Activated CD4-positive, CD25-positive, alpha-beta regulatory T cell treated with anti-CD3 and anti-CD28 coated beads, Interleukin-2, amount 50 U/mL, for 24 hours (primary cell): Measurements from ENCODE around the gene MRPS25.

ENCODE experiments used
- ATAC-seq, 2 donors: fragments of 150-1000 bp; cut with Tn5 transposase; one replicate each; pipeline ENCODE4 v1.10.0; 2021; ENCODE audit warnings: mild to moderate bottlenecking in 1 of 2, moderate library complexity in 1 of 2

Gene MRPS25

DNA sequence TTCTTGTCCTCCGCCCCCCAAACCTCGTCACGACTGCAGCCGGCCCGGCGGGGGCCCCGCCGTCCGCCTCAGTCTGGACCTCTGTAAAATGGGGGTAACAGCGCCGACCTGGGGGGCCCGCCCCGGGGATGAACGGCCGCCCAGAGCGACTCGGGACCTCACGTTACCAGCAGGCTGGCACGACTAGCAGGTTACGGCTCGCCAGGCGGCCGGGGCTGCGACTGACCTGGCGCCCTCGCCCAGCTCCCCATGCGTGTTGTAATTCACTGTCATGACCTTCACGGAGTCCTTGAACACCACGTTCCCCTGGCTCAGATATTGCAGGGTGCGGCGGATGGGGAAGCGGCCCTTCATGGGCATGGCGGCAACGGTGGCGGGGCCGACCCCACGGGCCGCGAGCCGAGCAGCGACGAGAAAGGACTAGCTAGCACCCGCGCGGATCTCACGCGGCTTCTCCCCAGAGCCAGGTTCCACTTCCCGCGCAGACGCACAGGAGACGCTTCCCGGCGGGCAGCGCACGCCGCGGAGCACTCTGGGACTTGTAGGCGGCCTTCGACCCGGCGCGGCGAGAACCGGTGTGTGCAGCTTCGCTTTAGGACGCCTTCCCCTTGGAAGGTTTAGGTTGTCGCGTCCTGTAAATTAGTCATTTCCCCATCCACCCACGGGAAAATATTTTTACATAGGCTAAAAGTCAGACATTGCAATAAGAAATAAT, at the start of gene MRPS25:
TSS of gene MRPS25 (minus strand) at position 481 of the 715 bp plus-strand sequence. CDS start at position 360, 121 bp downstream.
- ATAC-seq: peak; percentile 98

DNA sequence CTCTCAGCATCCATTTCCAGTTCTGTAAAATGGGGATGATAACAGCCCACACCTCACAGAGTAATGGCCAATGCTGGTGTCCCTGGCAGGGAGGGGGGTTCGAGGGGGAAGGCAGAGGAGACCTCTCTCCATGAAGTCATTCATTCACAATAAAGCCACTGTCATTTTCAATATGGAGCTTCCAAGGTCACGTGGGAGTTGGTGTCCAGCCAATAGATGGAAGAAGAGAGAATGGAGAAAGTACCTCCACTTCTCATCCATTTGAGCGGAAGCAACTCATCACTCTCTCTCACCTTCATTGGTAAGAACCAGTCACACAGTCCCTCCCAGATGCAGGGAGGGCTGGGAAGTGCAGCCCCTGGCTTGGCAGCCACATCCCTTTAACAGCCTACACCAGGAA, 48.8 kb upstream of the MRPS25 start:
- ATAC-seq: no peak

DNA sequence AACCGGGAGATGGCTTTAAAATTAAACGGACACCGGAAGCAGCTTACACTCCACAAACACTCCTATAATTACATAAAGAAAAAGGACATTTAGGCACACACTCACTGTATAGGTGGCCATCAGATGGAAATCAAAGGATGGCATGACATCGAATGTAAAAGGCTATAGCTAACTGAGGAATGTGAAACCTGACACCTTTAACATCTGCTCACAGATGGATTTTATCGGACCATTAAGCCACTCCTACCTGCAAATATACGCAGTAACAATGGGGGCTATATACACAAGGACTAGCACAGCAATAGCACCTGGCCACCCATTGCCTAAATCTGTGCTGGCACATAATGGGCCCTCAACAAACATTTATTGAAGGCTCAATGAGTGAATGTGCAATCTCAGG, 48.4 kb upstream of the MRPS25 start:
- ATAC-seq: no peak

DNA sequence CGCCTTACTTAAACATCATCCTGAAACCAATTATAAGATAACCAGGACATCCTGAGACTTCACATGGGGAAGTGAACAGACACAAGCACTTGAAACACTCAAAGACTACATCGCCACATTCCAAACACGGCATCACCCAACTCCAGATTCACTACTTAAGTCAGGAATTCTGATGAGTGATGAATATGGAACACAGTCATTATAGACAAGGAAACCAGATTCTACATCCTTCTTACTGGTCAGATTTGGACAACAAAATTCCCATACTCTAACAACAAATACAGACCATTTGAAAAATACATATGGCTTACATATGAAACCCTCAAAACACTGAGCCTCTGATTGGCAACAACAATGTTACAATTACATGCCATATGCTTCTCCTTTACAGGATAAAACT, 46.9 kb upstream of the MRPS25 start:
- ATAC-seq: no peak

DNA sequence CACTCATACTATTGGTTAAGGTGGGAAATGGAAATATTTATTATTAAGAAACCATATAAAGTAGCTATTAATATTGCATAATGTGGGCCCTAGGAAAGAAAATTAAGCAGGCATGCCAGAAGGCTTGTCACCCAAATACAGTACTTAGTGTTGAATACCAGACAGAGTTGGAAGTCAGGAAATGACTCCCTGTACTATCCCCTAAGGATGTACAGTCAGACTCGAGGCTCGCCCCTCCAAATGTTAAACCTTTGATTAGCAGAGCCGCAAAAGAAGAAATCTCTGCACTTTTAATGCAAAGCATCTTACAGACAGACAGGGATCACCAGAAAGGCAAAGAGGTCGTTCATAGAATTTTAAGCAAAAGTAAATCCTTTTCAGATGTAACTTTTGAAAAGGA, 45.1 kb upstream of the MRPS25 start:
- no peak for ATAC-seq

DNA sequence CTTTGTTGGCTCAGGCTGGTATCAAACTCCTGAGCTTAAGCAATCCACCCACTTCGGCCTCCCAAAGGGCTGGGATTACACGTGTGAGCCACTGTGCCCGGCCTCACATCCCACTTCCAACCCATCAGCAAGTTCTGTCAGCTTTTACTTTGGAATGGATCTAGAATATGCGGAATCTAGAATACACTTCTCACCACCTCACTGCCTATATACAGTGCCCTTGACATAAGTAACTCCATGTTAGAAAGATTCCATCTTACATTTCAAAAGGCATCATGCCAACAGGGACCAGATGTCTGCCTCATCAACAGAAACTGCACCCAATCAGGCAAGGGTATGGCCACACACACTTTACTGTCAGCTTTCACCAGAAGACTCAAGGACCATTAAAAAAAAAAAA, 43.8 kb upstream of the MRPS25 start:
- ATAC-seq: no peak

DNA sequence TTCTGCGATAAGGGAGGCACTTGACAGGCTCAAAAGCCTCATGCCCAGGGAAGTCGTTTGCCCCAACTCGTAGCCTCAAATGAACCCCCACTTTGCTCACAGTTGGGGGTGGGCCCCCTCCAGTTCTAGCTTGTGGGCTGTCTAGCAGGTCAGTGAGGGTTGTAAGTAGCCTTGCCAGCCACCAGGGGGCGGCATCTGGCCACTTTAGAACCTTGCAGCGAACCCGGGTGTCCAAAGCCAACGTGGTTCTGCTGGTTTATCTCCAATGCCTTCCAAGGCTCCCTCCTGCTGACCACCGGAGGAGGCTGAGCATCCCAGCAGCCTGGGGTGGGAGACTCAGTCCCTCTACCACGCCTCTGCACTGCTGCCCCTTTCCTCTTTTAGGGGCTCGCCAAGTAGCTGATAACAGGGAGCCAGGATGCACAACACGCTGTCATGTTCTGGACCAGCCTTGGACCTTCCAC, 43.0 kb upstream of the MRPS25 start:
- peak; percentile 76 to 89 for ATAC-seq

DNA sequence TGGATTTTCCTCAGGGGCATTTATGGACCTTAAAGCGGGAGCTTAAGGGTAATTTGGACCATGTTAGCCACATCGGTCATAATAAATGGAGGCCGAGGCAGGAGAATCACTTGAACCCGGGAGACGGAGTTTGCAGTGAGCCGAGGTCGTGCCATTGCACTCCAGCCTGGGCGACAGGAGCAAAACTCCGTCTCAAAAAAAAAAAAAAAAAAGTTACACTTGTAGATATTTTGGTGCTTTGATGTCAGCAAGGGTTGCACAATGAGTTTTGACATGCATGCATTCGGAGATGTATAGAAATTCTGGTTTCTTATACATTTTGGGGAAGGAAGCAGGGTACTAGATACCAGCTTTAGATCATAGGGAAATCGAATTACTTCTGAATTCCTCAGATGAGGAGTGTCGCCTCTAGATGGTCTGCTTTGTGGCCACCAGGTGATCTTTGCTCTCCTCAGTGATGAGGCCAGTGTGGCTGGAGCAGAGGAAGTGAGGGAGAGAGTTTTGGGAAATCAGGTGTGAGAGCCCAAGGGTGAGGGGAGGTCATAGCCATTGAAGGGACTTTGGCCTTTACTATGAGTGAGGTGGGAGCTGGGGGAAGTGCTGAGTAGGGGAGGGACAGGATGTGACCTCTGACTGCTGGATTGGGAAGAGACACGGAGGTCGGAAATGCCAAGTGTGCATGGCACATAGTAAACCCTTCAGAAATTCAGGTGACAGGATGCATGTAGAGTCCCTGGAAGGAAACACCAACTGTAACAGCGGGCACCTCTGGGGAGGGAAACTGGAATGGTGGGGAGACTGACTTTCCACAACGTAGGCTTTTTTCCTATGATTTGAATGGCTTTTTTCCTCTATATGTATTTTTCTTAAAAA, 42.2 kb upstream of the MRPS25 start:
- no peak for ATAC-seq

DNA sequence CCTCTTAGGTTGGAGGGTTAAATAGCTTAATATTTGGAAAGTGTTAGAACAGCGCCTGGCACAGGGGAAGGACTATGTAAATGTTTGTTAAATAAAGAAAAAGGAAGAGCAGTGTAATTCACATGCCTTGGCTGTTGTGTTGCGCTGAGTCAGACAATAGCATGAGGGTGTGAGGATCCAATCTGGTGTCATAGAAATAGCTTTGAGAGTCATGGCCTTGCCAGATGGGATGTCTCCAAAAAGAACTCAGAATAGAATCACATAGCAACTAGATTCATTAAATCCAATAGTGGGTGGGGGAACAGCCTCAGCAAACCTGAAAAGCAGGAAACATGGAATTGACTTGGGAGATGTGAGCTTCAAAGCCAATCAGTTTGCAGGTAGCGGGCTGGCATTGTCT, 37.7 kb upstream of the MRPS25 start:
- no peak for ATAC-seq

DNA sequence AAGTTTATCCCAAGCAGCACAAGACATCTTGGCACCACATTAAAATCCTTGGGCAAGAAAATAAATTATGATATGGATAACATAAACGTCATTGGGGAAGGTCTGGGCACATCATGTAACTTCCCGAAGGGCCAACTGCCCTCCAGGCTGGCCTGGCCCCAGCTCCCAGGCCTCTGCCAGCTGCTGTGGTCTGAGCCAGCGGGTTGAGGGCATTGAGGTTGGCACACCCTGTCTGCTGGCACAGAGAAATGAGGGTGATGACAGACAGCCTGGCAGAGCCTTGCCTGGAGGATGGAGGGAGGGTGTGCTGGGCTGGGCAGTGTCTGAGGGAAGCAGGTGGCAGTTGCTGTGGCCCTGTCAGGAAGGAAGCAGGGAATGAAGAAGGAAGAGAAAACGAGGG, 37.1 kb upstream of the MRPS25 start:
- ATAC-seq: no peak

DNA sequence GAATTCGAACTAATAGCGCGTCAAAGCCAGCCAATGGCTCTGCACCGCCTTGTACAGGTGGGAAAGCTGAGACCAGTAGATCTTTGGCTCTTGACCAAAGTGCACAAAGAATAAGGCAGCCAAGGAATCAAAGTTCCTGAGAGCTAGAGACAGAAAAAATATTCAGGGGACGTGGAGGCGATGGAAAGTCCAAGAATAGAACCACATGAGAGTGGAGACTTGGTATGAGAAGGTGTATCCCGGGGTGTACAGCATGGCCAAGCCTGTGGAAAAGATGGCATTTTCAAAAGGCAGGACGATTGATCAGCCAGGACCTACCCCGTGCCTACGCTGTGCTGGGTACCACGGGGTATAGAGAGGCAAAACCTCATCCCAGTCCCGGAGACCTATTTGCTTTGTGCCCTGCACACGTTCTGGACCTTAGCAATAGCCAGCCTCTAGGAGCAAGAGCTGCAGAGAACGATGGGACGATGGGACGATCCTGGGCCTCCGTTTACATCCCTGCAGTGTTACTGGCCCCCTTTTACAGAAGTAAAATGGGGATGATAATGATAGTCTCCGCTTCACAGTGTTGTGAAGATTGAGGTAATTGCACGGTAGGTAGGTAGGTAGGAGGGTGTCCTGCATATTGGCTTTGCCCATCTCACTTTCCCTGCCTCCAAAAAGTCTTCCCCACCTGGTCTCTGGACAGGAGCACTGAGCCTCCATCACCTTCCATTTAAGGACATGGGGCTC, 34.4 kb upstream of the MRPS25 start:
- ATAC-seq: no peak

DNA sequence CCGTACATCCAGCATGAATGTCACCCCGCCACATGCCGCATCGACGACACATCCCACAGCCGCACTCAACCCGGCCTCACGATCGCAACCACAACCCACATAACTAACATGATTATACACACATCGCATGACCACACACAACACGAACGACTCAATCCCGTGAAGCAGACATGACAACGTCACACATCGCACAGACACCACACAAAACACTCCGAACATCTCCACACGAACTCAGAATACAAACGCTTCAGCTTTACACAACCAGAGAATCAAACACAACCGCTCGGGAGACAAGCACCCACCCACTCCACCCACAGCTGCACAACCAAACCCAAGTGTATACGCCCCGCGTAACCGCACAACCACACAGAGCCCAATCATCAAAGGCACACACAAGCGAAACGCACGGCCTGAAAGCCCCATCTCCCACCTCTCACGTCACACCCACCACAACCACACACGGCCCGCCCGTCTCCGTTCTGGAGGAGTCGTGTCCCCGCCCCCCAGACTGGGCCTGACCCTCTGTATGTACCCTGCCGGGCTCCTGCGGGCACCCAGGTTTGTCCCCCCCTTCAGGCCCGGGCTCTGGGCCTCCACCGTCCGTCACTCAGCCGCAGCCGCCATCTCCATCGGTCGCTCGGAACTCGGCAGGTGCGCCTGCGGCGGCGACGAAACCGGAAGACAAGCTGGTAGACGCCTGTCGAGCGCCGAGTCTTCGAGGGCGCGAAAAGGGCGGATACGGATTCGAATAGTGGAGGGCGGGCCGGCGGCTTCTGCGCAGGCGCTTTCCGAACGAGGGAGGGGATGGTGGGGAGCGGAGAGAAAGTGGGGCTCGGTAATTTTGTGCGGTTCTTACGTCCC, 33.6 kb upstream of the MRPS25 start, which contains the start of gene RBSN:
TSS of gene RBSN (minus strand) at position 646 of the 861 bp plus-strand sequence. CDS start 3,028 bp downstream, outside the sequence.
- peak; percentile 81 to 84 for ATAC-seq

DNA sequence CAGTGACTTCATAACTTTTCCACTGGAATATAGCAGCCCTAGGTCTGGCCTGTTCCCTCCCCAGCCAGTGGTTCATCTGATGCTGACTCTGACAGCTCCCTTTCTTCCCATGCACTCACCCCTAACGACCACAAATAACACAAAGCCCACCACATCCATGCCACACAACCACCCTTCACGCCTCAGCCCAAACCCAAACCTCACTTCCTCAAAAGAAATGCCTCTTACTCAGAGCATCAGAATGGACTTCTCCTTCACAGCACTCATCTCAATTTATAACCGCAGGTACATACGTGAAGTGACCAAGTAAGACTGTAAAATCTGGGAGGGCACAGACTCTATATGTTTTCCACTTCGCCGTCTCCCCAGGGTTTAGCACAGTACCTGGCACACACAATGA, 32.8 kb upstream of the MRPS25 start:
- ATAC-seq: no peak

DNA sequence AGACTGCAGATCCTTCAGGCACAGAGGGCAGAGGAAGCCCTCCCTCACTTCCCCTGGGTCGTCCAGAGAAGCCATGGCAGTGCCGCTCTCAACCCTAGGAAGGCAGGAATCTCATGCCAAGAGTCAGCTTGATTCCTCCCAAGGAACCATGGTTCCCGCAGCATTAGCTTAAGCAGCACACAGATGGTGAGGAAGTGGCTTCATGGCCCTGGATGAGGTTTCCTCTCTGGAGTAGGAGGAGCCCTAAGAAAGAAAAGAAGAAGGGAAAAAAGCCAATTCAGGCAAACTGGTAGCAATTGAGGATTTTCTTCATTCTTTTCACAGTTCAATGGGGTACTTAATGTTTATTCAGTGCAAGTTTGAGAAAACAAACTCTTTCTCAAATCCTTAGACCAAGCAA, 30.9 kb upstream of the MRPS25 start:
- ATAC-seq: no peak

DNA sequence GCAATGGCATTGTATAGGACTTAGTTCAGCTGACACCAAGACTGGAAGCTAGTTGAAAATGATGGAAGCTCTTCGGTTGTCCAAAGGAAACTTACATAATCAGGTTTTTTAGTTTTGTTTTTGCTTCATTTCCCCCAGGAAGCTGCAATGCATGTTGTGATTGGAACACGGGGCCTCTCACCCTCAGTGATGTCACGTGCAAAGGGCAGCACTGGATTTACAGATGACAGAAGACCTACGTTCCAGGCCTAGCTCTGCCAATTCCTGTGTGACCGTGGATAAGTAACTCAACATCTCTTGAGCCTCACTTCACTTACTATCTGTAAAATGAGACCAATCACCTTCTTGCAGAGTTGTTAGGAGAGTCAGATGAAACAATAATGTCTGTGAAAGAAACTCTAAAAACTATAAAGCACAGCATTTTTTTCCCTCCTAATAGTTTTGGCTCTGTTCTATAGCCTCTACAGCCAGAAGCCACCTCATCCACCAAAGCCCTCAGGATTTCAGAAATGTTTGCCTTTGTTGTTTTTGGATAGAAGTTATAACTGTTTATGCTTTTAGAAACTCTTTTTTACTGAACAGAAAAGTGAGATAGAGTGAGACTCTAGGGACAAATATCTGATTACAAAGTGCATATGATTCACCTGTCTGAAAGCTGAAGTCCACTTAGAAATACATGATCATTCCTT, 29.2 kb upstream of the MRPS25 start:
- no peak for ATAC-seq

DNA sequence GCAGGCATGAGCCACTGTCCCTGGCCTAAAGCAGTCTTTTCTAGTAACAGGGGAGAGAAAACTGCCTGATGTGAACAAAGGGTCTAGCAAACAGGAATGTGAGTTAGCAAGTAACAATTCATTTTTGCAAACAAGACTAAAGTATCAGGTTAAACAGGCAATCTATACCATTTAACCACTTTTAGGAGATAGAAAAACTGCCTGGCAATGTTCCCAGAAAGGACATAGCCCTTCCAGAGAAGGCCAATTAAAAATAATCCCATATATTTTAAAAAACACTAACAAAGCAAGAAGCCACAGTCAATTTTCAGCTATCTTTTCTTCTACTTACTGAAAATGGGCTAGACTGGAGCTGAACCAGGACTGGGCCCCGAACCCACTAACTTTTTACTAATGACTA, 27.6 kb upstream of the MRPS25 start:
- ATAC-seq: no peak

DNA sequence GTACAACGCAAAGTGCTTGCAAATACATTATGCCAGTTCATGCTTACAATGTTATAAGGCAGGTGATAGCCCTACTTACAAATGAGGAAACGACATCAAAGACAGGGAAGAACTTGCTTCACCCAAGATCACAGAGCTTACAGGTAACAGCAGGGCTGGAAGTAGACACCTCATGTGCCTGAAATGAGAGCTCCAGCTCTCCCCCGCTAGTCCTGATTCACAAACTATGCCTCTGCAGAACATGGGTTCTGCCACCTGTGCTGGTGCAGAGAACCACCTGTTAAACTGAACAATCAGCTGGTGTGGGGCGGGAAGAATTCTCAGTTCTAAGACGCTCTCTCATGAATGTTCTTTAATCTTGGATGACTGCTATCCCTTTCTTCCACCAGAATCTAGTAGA, 26.5 kb upstream of the MRPS25 start:
- no peak for ATAC-seq

DNA sequence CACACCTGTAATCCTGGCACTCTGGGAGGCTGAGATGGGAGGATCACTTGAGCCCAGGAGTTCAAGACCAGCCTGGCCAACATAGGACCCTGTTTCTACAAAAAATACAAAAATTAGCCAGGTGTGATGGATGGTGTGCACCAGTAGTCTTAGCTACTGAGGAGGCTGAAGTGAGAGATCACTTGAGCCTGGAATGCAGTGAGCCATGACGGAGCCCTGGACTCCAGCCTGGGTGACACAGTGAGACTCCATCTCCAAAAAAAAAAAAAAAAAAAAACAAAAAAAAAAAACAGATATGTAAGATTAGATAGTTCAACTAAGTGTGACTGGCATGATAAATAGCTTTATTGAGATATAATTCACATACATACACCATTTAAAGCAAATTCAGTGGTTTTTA, 24.1 kb upstream of the MRPS25 start:
- ATAC-seq: no peak

DNA sequence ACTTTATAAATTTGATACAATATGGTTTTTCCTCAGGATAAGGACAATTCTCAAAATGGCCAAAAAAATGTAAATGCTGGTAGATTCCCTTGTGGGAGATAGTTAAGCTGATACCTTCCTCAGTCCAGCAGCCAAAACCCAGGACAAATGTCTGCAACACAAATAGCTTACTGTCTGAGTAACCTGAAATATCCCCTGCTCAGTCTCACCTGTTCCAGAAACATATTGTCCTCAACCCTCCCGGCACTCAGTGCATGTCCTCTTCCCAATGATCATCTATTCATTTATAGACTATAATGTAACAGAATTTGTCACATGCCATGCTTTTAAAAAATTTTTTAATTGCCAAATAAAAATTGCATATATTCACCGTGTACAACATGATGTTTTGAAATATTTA, 21.6 kb upstream of the MRPS25 start:
- no peak for ATAC-seq

DNA sequence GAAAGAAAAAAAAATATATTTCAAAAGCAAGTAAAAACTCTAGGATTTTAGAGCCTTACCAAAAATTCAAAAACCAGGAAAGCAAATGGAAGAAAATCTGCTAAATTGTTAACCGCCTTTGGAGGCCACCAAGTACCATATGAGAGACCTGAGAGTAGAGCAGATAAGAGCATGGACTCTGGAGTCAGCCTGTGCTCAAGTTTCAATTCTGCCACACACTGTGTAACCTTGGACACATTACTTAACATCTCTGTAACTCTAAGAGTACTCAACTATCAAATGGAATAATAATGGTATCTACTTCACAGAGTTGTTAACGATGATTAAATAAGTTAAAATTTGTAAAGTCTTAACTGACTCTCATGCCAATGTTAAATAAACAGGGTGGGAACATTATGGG, 21.1 kb upstream of the MRPS25 start:
- no peak for ATAC-seq

DNA sequence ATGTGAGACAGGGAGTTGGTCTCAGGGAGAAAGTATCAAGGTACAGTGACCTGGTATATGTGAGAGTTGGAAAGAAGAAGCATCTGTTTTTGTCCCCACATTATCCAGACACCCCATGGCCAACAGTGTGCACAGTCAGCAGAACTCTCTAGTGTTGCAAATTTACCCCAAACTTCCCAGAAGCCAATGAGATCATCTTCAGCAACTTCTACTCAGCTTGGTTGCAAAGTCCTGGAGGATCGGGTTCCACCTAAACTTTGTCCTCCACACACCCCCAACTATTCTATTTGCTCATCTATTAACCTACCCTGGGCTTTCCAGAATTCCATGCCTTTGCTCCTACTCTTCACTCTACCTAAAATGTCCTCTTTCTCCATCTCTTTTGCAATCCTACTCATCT, 18.1 kb upstream of the MRPS25 start:
- ATAC-seq: no peak
